ENCODE data around the gene NUAK2.
"Not testable (repeated sequence)": the region's sequence is repeated elsewhere in the genome, so short reads cannot be mapped to it uniquely, and the experiment has no call there.

Gene NUAK2

DNA sequence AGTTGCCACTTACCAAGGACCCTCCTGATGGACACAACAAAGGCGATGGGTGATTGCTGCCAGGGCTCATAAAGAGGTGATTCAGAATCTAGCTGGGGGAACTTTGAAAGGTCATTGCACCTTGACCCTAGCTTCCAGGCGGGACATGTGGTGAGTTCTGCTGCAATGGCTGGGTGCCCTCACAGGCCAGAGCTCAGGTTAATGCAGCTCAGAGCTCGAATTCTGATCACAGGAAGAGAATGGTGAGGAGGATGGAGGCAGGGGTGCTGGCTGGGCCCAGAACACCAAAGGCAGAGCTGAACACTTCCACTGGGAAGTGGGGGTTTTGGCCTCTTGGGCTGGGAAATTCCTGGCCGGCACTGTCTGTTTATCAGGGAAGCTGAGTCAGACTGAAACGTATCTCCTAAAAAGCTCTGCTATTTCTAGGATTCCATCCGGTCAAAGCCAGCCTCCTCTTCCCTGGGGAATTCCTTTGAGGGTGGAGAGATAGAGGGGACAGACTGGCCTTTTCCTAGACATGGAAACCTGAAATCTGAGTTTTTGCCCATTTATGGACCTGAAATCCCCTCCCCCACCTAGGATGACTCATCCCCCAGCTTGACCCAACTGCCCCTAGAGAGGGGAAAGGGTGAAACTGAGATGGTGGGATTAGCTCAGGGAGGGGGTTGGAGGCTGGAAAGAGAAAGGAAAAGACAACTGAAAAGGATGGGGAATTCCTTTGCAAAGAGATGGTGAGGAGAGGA lies 27.2 kb downstream of the NUAK2 start:
- peak; percentile 98 for DNase-seq

- DNase-seq = no peak
Observed at GRCh38 chr1:205293350-205294074, 28.0 kb downstream of the NUAK2 start.

DNA sequence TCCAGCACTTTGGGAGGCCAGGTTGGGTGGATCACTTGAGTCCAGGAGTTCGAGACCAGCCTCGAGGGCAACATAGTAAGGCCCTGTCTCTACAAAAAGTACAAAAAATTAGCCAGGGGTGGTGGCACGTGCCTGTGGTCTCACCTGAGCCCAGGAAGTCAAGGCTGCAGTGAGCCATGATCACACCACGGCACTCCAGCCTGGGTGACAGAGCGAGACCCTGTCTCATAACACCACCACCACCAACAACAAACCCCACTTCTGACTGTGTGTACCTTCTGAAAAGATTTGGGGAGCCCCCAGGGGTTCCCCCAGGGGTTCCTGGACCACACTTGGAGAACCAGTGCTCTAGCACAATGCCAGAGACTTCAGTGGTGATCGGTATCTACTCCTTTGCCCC lies 29.9 kb downstream of the NUAK2 start:
- no peak for DNase-seq

- peak; percentile 50 for DNase-seq
Observed at GRCh38 chr1:205287767-205288559, 33.6 kb downstream of the NUAK2 start.

- DNase-seq = no peak
Observed at GRCh38 chr1:205287076-205287475, 34.5 kb downstream of the NUAK2 start.

GRCh38 chr1:205286335-205286950 lies 35.1 kb downstream of the NUAK2 start:
- DNase-seq = peak; percentile 31

DNA sequence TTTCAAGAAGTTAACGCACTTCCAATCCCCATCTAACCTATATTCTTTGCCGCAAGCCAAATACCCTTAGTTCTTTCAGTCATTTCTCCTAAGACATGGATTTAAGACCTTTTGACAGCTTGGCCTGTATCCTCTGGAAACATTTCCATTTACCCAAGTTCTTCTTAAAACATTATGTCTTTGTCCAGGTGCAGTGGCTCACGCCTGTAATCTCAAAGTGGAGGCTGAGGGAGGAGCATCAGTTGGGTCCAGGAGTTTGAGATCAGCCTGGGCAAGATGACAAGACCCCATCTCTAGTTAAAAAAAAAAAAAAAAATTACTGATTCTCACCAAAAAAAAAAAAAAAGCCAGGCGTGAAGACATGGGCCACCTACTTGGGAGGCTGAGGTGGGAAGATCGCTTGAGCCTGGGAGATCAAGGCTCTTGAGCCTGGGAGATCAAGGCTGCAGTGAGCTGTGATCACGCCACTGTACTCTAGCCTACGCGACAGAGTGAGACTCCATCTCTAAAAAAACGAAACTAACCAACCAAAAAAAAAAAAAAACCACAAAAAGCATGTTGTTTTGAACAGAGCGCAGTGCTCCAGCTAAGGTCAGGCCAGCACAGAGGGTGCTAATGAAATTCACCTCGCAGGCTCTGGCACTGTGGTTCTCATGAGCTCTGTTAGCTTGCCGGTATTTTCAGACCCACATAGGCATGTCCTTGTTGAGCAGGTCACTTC lies 36.0 kb downstream of the NUAK2 start:
- no peak for DNase-seq

DNA sequence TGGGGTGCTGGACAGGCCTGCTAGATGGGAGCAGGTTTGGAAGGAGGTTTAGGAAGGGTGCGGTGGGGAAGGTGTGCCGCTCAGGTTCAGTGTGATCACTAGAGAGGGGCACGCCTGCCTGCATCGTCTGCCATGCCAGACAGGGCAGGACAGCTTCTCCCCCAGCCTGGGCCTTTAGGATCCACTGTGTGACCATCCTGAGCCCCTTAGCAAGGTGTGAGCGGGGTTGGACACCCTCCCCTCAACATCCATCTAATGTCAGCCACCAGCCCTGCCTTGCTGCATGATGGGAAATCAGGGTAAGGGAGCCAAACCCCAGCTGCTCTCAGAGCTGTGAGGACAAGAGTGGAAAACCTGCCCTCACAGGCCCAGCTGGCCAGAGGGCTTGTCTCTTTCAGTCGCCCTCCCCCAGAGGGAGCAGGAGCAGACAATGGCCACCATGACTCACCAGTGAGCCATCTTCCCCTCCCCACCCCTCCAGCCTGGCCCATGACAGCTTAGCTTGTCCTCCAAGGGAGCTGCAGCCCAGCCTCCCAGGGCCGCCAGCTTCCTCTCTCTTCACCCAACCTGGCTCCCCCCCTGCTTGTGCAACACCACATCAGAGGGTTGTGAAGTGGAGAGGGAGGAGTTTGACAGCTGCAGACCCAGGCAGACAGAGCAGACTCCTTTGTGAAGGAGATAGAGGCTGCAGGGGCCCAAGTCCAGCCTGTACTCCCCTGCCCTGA lies 37.0 kb downstream of the NUAK2 start:
- peak; percentile 98 for DNase-seq

- no peak for DNase-seq
Observed at GRCh38 chr1:205283270-205284147, 38.0 kb downstream of the NUAK2 start.

DNA sequence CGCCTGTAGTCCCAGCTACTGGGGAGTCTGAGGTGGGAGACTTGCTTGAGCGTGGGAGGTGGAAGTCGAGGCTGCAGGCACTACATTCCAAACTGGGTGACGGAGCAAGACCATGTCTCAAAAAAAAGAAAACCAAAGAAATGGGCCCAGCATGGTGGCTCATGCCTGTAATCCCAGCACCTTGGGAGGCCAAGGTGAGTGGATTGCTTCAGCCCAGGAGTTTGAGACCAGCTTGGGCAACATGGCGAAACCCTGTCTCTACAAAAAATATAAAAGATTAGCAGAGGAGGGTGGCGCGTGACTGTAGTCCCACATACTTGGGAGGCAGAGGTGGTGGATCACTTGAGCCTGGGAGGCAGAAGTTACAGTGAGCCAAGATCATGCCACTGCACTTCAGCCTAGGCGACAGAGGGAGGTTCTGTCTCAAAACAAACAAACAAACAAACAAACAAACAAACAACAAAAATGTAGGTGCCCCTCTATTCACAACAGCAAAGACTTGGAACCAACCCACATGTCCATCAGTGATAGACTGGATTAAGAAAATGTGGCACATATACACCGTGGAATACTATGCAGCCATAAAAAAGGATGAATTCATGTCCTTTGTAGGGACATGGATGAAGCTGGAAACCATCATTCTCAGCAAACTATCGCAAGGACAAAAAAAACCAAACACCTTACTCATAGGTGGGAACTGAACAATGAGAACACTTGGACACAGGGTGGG lies 40.7 kb downstream of the NUAK2 start:
- not testable (repeated sequence) for DNase-seq

GRCh38 chr1:205279986-205280385 lies 41.6 kb downstream of the NUAK2 start:
- DNase-seq = no peak

DNA sequence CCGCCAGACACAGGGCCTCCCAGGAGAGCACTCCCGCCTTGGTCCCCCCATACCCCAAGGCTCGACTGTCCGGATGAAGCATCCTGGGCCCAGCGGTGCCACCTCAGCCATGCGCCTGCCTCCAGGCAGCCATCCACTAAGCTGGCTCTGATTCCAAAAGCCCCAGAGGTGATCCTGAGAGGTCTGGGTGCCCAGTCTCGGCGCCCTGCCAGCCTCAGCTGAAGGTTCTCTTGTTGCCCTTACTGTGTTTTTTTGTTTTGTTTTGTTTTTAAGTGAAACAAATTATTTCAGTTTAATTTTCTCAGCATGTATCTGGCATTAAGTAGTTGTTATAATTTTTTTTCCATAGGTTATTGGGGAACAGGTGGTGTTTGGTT lies 44.9 kb downstream of the NUAK2 start:
- DNase-seq = no peak

DNA sequence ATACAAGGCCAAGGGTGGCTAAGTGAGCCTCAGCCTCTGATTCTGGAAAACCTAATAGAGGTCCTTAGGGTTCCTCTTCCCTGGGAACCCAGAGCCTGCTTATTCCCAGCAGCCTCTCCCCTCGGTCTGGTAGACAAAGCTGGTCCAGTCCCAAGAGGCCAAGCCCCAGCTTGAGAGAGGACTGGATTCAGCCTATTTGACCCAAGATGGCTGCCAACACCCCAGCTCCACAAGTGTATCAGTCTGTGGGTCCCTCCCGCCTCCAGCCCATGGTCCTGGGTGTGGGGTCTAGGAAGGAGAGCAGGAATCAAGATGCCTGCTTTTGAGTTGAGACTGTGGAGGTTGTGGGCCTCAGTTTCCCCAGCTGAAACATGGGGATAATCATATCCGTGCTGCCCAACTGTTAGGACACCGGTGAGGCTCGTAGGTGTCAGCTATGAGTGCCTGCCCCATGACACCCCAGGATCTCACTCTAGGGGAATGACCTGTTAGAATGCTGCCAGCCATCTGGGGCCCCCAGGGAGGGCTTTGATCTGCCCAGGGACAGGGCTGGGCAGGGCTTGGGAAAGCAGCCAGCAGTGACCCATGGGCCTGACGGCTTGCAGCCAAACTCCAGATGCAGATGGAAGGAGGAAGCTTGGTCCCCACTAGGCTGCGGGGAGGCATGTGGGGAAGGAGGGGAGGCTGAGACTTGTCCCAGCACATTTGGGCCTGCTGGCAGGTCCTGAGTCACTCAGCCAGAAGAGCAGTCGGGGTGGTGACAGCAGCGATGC lies 45.4 kb downstream of the NUAK2 start:
- DNase-seq = no peak

- no peak for DNase-seq
Observed at GRCh38 chr1:205275133-205275532, 46.4 kb downstream of the NUAK2 start.

DNA sequence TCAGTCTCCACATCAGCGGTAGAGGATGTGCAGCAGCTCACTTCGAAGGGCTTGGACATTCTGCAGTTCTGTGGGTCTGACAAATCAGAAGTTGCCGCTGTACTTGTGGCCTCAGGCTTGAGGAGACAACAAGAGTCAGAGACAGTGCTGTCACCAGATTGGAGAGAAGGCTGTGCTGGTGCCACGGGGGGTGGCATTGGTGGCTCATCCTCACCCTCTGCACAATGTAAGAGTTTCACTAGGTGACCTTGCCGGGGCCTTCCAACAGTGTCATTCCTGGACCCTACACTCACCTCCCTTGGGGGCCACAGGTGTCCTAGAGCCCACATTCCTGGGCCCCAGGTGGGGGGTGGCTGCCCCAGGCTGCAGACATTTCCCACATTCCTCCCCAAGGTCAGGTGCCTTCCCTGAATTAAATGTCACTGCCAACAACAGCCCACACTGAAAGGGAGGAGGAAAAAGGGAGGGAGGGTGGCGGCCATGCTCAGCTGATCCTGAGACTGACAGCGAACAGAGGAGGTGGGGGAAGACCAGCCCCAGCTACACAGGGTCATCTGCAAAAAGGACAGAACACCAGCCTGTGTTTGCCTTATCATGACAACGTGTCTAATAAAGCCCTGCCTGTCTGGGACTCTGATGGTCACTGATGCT lies 47.4 kb downstream of the NUAK2 start:
- DNase-seq = no peak

- DNase-seq = peak; percentile 57
Observed at GRCh38 chr1:205273551-205273982, 48.0 kb downstream of the NUAK2 start.

GRCh38 chr1:205272536-205272935 lies 49.0 kb downstream of the NUAK2 start:
- DNase-seq = no peak

- no peak for DNase-seq
Observed at GRCh38 chr1:205271745-205272144, 49.8 kb downstream of the NUAK2 start.

DNA sequence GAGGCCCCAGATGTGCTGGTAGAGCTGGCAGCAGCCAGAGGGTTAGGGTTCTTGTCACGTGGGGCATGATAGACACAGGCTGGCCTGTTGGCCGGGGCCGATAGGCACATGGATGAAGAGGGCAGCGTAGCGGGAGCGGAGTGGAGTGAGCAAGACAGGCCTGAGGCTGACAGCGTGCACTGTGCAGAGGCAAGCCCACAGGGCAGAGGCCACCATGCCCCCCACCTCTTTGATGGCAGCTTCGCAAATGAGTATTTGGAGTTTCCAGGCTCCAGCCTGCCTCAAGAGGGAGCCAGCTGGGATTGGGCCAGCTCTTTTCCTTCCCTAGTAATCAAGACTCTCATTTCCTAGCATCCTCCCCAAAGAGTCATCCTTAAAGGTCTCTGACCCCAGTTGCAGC lies 50.3 kb downstream of the NUAK2 start:
- DNase-seq = no peak
